Esophagus squamous epithelium (tissue), 5 donors: ENCODE results near the gene DOP1B. TPM values are rescaled to one million over a fixed set of nuclear protein-coding genes. Genes with fewer than 3 reads are reported as not detected.

ENCODE experiments used
- DNase-seq: peaks from one replicate; lab custom pipeline; 2025; lab: John Stamatoyannopoulos, UW
- H3K27ac ChIP-seq, 4 donors: fragments of 200-600 bp; sonication (generic); one replicate each; pipeline ENCODE4 v1.5.1; 2016 to 2019; ENCODE audit warnings: mild to moderate bottlenecking in 1 of 4
- H3K27me3 ChIP-seq, 4 donors: fragments of 200-600 bp; sonication (generic); 1 replicate in 3 of 4; 2 replicates in 1 of 4; pipeline versions ENCODE4 v1.5.1 to v1.6.0; 2017 to 2021; ENCODE audit warnings: antibody characterized with exemption in 1 of 4
- H3K36me3 ChIP-seq, 3 donors: fragments of 200-600 bp; sonication (generic); one replicate each; pipeline ENCODE4 v1.5.1; 2016 to 2019
- H3K4me1 ChIP-seq, 3 donors: fragments of 200-600 bp; sonication (generic); one replicate each; pipeline ENCODE4 v1.5.1; 2017 to 2019
- H3K4me3 ChIP-seq, 4 donors: fragments of 200-600 bp; sonication (generic); 1 replicate in 3 of 4; 2 replicates in 1 of 4; pipeline ENCODE4 v1.5.1; 2016 to 2019; ENCODE audit warnings: mild to moderate bottlenecking in 2 of 4, moderate library complexity in 1 of 4
- H3K9me3 ChIP-seq, 3 donors: fragments of 200-600 bp; sonication (generic); one replicate each; pipeline ENCODE4 v1.5.1; 2016 to 2019
- POLR2A ChIP-seq, 4 donors: fragments of 450-650 bp; IDR thresholded peaks; one replicate each; pipeline ENCODE4 v1.6.1; 2017; ENCODE audit warnings: antibody characterized with exemption in 4 of 4, mild to moderate bottlenecking in 4 of 4, moderate library complexity in 3 of 4
- WGBS, 2 donors: methylation state at CpG; one replicate each; pipeline ENCODE4 v1.1.5; 2018; 5-methylcytosine and 5-hydroxymethylcytosine counted together
- intact Hi-C: fragments of 100-400 bp; cut with DNase I; formaldehyde crosslinking; loops from one replicate; pipeline ENCODE4 v1.15.0; 2022
- total RNA-seq, 4 donors: library from RNA; depleted of rRNA; stranded (reverse); fragments of >200 nt; gene quantifications; one replicate each; pipeline ENCODE4 v1.1.0, GENCODE V29; 2016
- TF ChIP-seq, protein P1 (sequence below), 6 experiments: fragments of 450-650 bp in 4 of 6; fragments of 200-600 bp in 2 of 6; sonication (generic) in 2 of 6; IDR thresholded peaks; one replicate each; pipeline ENCODE4 v1.5.1; 2016 to 2019; ENCODE audit warnings: antibody characterized with exemption in 6 of 6, mild to moderate bottlenecking in 4 of 6, moderate library complexity in 4 of 6
- donor health status: DM: yes; HTN: yes; CAD: no.

Gene DOP1B
- total RNA-seq, 4 donors from 2014 or later = 18.5 to 36.7 (median 26.2) TPM

DNA sequence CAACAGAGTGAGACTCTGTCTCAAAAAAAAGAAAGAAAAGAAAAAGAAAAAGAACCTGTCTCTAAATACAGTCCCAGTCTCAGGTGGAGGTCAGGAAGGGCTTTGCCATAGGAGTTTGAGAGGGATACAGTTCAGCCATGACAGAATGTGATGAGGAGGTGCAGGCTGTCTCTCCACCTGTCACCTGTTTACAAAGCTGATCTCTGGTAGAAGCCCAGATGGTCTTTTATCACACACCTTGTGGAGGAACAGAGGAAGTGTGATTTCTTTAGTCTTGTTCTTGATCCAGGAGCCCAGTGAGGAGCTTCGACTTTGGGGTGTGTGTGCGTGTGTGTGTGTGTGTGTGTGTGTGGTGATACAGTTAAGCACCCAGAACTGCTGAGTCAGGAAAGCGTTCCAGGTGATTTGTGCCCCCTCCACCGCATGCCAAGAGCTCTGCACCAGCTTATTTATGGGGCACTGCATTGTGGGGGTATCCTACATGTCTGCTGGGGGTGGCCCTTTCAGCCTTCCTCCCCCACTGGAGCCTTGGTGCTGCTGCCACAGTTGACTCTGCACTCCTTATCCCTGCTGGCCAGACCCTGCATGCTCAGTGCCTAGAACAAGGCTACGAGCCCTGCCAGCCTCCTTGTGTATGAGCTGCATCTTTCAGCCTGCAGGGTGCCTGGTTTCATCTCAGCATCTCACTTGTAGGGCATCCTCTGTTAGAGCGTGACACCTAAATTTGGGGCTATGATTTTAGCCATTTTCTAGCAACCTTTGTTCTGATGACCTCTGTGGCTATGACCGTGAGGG is 19.3 kb downstream of the DOP1B start:
- TF ChIP-seq, protein P1, sequence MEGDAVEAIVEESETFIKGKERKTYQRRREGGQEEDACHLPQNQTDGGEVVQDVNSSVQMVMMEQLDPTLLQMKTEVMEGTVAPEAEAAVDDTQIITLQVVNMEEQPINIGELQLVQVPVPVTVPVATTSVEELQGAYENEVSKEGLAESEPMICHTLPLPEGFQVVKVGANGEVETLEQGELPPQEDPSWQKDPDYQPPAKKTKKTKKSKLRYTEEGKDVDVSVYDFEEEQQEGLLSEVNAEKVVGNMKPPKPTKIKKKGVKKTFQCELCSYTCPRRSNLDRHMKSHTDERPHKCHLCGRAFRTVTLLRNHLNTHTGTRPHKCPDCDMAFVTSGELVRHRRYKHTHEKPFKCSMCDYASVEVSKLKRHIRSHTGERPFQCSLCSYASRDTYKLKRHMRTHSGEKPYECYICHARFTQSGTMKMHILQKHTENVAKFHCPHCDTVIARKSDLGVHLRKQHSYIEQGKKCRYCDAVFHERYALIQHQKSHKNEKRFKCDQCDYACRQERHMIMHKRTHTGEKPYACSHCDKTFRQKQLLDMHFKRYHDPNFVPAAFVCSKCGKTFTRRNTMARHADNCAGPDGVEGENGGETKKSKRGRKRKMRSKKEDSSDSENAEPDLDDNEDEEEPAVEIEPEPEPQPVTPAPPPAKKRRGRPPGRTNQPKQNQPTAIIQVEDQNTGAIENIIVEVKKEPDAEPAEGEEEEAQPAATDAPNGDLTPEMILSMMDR (IDR thresholded peaks at IDR 0.05) = no peak
- TF ChIP-seq POLR2A (IDR thresholded peaks at IDR 0.05) = no peak
- Histone ChIP-seq H3K36me3 (peaks cover 0 to 30% (median 0%) of the 10 kb centered on the region in 3 donors), H3K4me1 (peaks cover 0 to 13% (median 0%) of the 10 kb centered on the region in 3 donors), H3K9me3 (no peaks in the 10 kb centered on the region), H3K27ac (no peak overlapping the region), H3K4me3 (no peak overlapping the region), H3K27me3 (no peaks in the 10 kb centered on the region)
- 70 to 100% methylated on average over 2 to 6 of the region's 7 CpGs for WGBS, 2 donors
- intact Hi-C loops = no loop called here
- no peak for DNase-seq

DNA sequence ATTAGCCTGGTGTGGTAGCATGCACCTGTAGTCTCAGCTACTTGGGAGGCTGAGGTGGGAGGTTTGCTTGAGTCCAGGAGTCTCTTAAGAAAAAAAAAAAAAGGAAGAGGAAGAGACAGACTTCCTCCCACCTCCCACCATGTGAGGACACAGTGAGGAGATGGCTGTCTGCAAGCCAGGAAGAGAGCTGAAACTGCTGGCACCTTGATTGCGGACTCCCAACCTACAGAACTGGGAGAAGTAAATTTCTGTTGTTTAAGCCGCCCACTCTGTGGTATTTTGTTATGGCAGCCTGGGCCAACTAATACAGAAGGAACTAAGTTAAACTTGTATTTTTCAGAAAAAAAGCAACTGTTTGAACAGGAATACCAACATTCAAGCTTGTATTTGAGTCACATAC is 21.7 kb downstream of the DOP1B start:
- Histone ChIP-seq H3K9me3 (no peaks in the 10 kb centered on the region), H3K4me3 (no peak overlapping the region), H3K27ac (no peak overlapping the region), H3K36me3 (peaks cover 0 to 24% (median 0%) of the 10 kb centered on the region in 3 donors), H3K4me1 (peaks cover 0 to 12% (median 0%) of the 10 kb centered on the region in 3 donors), H3K27me3 (no peaks in the 10 kb centered on the region)
- intact Hi-C loops = no loop called here
- TF ChIP-seq, protein P1 (IDR thresholded peaks at IDR 0.05) = no peak
- TF ChIP-seq POLR2A (IDR thresholded peaks at IDR 0.05) = no peak
- DNase-seq = no peak
- 84 to 94% methylated on average over 2 of the region's 2 CpGs for WGBS, 2 donors

DNA sequence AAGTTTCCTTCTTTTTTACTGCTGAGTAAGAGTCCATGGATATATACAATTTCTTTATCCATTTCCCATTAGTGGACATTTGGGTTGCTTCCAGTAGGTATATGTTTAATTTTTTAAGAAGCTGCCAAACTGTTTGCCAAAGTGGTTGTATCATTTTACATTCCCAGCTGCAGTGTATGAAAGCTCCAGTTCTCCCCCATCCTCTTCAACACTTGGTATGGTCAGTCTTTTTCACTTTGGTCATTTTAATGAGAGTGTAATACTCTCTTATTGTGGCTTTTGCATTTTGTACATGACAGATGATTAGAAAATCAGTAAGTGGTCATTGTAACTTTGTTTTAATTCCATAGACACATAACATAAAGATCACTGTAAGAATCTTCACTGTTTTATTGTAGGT is 22.5 kb downstream of the DOP1B start:
- H3K9me3 ChIP-seq = no peaks in the 10 kb centered on the region
- no peak overlapping the region for H3K4me3 ChIP-seq
- intact Hi-C loops = no loop called here
- no peak for DNase-seq
- TF ChIP-seq, protein P1 (IDR thresholded peaks at IDR 0.05) = no peak
- TF ChIP-seq POLR2A (IDR thresholded peaks at IDR 0.05) = no peak
- H3K36me3 ChIP-seq = peaks cover 0 to 32% (median 0%) of the 10 kb centered on the region in 3 donors
- no peak overlapping the region for H3K27ac ChIP-seq
- no peaks in the 10 kb centered on the region for H3K27me3 ChIP-seq
- peaks cover 0 to 12% (median 0%) of the 10 kb centered on the region in 3 donors for H3K4me1 ChIP-seq

DNA sequence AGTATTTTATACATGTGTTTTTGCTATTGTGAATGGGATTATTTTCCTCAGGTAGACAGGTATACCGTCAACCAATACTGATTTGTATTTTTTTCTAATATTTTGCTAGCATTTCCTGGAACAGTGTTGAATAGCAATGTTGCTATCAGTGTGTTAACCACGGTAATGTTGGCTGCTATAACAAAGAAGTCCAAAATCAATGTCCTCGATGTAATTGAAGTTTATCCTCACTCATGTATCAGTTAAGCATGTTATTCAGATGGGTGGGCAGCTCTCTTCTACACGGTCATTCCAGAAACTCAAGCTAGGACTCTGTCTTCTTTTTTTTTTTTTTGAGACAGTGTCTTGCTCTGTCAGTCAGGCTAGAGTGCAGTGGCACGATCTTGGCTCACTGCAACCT is 24.3 kb downstream of the DOP1B start:
- peaks cover 0 to 46% (median 0%) of the 10 kb centered on the region in 3 donors for H3K36me3 ChIP-seq
- H3K9me3 ChIP-seq = no peaks in the 10 kb centered on the region
- intact Hi-C loops = no loop called here
- peaks cover 0 to 17% (median 0%) of the 10 kb centered on the region in 3 donors for H3K4me1 ChIP-seq
- no peak for TF ChIP-seq POLR2A (IDR thresholded peaks at IDR 0.05)
- TF ChIP-seq, protein P1 (IDR thresholded peaks at IDR 0.05) = no peak
- H3K27ac ChIP-seq = peak overlapping the region in 1 of 4 donors; percentile 33
- no peak overlapping the region for H3K4me3 ChIP-seq
- DNase-seq = no peak
- WGBS, 2 donors = 81 to 90% methylated on average over 5 of the region's 5 CpGs
- H3K27me3 ChIP-seq = no peaks in the 10 kb centered on the region

DNA sequence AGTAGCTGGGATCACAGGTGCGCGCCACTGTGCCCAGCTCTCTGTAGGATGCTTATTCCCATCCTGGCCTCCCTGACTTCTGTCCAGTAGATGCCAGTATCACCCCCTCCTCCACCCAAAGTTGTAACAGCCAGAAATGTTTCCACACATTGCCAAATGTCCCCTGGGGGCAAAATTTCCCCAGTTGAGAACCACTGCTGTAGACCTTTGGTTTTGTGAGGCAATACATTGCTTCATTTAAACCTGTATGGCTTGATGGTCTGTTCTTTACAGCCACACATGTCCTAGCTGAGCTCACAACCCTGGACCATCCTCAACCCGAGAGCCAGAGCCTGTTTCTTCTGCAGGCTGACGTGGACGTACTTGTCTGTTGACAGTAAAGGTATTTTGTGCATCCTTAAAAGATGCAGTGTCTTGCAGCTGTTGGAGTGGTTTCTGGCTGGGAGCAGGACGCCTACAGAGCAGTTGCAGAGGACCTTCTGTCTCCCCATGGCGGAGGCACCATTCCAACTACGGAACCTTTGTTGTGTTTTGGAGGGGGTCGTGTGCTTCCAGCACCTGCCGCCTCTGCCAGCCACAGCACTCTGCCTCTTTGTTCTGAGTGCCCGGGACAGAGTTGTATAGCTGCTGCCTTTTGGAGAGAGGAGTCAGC is 26.6 kb downstream of the DOP1B start:
- peaks cover 0 to 45% (median 0%) of the 10 kb centered on the region in 3 donors for H3K36me3 ChIP-seq
- intact Hi-C loops = no loop called here
- no peaks in the 10 kb centered on the region for H3K9me3 ChIP-seq
- no peak for TF ChIP-seq POLR2A (IDR thresholded peaks at IDR 0.05)
- TF ChIP-seq, protein P1 (IDR thresholded peaks at IDR 0.05) = no peak
- H3K4me1 ChIP-seq = peaks cover 6 to 34% (median 9%) of the 10 kb centered on the region in 3 donors
- H3K27ac ChIP-seq = no peak overlapping the region
- 84 to 86% methylated on average over 8 to 10 of the region's 11 CpGs for WGBS, 2 donors
- DNase-seq = no peak
- H3K4me3 ChIP-seq = no peak overlapping the region
- no peaks in the 10 kb centered on the region for H3K27me3 ChIP-seq
